NCI-H1048 (cell line): ENCODE data around the gene CCDC88C.

Experiments
- DNase-seq: peaks from one replicate; lab custom pipeline; 2025; lab: John Stamatoyannopoulos, UW

The CCDC88C gene

DNA sequence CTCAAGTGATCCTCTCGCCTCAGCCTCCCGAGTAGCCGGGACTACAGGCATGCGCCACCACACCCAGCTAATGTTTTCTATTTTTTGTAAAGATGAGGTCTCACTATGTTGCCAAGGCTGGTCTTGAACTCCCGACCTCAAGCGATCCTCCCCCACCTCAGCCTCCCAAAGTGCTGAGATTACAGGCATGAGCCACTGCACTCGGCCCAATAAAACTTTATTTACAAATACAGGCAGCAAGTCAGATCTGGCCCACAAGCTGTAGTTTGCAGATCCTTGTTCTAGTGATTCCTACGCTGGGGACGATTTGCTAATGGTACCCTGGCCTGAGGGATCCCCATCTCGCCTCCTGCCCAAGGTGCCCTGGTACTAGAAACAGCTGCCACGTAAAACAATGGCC, 74.6 kb downstream of the CCDC88C start:
- no peak for DNase-seq

- no peak for DNase-seq
These were observed 75.3 kb downstream of the CCDC88C start for GRCh38 chr14:91342206-91342760.

- no peak for DNase-seq
These were observed 75.9 kb downstream of the CCDC88C start for GRCh38 chr14:91341751-91342154.

GRCh38 chr14:91341334-91341733, 76.3 kb downstream of the CCDC88C start:
- no peak for DNase-seq

DNA sequence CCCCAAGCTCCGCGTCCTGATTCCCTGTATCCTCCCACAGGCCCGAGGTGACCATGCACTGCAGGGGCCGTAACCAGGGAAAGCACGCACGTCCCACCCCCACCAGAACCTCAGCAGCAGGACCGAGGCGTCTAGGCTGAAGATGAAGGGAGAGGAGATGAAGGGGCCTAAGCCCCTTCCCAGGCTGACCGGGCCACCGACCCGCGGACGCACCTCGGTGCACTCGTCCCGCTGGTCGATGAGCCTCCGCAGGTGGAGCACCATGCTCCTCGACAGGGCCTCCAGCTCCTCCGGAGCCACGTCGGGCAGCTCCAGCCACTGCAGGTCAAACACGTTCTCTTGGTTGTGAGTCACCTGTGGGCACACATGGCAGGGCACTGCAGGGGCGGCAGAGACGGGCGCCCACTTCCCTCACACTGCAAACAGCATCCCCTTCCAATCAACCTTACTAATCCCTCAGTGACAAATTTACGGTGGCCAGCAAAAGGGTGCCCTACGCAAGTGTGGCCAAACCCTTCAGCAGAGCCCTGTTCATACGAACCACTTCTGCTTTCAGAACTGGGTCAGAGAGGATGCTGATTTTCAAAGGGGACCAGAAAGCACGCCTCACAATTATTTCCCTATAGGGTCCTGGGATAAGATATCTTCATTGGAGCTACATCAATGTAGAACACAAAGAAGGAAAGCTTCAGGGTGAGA, 77.8 kb downstream of the CCDC88C start:
- DNase-seq = no peak

DNA sequence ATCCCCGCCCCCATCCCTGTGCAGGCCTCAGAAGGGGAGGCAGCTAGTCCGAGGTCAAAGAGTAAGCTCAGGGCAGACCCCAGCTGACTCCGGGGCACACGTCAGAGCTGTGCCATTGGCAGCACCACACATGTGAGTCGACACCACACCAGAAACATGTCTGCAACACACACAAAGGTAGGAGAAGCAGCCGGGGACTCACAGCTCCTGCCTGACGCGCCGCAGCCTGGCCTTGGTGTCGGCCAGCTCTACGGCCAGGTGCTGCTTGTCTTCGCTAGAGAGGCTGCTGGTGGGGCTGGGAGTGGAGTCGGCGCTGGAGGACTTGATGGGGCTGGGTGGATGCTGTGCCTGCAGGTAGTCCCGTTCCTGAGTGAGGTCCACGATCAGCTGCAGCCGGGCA, 78.5 kb downstream of the CCDC88C start:
- no peak for DNase-seq

DNA sequence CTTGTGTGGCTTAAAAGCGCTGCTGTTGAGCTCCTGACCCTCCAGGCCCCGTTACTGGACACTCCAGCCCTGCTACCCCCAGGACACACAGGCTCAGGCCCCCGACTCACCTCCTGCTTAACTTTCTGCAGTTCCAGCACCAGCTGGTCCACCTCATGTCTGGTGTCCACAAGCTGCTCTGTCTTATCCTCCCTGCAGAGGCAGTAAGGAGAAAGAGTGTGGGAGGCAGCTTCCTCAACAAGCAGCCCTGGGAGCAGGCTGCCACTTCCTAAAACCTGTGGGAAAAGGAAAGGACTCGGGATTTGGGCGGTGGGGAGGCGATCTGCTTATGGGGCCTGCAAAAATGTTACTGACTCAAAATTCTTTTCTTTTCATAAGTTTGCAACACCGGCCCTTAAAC, 79.2 kb downstream of the CCDC88C start:
- no peak for DNase-seq

DNA sequence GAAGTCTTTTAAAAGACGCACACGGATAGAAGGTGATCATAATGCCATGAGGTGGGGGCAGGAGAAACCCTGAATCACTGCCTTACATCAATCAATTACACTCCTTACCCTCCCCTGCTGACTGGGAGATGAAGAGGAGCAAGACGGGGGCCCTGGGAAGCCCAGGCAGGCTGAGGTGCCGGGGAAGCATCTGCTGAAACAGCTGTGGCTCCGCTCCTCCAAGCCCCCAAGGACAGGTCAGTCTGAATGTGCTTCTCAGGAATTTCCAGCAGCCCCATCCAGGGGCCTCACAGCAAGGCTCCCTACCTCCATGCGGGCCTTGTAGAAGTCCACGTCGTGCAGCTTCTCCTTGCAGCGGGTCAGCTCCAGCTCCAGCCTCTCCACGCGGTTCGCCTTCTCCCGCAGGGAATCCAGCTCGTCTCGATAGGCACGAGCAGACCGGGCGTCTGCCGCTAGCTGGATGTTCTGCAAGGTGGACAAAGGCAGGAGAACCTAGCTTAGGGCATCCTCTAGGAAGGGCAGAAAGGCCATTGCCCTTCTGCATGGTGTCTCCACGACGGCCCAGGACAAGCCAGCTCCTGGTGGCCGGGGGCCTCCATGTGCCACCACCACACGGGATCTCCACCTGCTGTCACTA, 79.8 kb downstream of the CCDC88C start:
- no peak for DNase-seq

GRCh38 chr14:91336093-91336450, 81.5 kb downstream of the CCDC88C start:
- no peak for DNase-seq

DNA sequence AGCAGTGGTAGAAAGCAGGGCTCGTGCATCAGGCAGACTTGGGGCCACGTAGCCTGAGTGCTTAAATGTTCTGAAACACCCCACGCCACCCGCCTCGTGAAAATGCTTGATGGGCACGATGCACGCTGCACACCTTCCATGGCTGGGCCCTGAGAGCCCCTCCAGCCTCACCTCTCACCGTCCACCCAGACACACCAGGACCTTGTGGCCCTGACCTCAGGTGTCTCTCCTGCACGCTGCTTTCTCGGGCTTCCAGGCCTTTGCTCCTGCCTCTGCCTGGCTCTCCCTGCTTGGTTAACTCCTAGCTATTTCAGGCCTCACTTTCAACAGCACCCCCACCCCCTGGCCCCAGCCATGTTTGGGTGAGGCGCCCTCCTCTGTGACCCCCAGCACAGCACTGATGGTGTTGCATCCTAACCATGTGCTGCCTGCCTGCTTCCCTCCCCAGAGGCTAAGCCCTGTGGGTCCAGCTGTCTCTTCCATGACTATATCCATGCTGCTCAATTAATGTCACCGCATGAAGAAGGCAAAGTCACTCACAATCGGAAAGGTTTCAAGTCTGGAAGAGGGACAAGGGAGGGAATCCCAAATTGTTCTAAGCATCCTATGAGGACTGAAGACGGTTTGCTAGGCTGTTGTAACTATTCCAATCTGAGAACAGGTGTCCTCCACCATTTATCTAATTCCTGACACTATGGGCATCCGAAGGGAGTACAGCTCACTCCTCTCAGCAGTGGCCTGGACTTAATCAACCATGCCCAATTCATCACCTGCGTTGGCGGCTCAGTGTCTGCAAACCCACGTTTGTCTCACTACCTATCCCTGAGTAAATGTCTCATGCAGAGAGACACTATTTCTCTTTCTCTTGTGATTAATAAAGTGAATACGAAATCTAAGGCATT, 82.2 kb downstream of the CCDC88C start:
- no peak for DNase-seq

- no peak for DNase-seq
These were observed 84.0 kb downstream of the CCDC88C start for GRCh38 chr14:91333650-91334039.

DNA sequence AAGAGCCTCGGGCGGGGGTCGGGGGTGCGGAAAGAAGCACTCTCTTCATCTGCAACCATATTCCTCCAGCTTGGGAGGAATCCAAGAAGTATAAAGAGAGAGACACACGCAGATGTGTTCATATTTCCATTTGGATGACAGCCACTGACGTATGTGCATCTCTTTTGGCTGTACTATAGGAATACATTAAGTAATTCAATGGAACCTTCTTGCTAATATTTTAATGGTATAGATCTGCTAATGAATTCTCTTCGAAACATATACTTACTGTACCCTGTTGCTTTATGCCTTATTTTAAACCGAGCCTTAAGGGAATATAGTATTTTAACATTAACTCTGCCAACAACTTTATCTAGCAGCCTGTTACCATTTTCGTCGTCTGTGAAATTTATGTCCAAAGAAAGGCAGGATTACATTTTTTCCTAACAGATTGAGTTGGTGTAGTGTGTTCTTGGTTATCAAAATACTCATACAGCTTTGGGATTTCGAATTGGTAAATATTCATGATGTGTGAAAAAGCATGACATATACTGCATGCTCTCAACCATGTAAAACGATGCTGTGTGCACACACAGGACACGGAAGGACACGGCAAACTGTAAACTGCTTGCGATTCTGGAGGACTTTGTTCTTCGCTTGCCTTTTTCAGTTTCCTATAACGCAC, 84.5 kb downstream of the CCDC88C start:
- no peak for DNase-seq

DNA sequence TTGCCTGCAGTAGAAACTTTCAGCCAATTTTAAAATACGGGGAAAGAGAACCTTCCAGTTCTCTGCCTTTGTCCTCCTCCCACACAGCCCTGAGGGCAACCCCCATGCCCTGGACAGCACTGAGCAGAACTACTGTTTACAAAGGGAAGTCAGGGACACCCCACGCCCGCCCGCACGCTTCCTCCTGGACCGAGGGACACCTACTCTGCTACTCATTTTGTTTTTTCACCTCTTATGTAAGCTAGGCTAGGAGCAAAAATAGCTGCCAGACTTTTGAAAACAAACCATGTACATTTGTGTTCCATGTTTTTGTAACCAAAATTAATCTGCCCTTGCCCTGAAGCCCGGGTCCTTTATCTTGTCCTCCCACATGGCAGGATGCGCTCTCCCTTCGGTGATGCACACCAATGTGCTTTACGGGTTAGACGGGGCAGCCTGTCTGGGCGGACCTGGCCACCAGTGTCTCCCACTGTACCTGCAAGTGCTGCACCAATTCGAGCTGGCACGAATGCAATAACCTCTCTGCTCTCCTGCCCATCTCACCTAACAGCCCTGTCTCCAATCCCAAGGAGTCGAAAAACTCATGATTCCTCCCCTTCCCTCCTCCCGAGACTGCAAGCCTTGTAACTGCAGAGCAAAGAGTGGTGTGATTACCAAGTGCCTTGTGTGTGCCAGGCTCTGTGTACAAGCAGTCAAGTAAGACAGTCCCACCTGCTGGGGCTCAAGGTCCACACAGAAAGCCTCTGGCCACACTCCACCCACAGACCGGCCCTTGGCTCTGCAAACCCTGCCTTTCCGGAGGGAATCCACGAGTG, 85.2 kb downstream of the CCDC88C start:
- no peak for DNase-seq

DNA sequence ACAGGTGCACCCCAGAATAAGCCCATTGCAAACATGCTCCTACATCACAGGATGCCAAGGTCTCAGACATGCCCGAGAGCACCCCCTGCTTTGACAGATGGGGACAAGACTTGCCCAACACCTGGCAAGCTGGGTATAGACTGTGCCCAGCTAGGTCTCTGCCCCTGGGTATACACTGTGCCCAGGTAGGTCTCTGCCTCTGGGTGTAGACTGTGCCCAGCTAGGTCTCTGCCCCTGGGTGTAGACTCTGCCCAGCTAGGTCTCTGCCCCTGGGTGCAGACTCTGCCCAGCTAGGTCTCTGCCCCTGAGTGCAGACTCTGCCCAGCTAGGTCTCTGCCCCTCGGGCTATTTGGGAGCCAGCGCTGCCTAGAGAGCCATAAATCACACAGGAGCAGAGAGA, 85.9 kb downstream of the CCDC88C start:
- DNase-seq = no peak

GRCh38 chr14:91330856-91331255, 86.8 kb downstream of the CCDC88C start:
- DNase-seq = no peak

DNA sequence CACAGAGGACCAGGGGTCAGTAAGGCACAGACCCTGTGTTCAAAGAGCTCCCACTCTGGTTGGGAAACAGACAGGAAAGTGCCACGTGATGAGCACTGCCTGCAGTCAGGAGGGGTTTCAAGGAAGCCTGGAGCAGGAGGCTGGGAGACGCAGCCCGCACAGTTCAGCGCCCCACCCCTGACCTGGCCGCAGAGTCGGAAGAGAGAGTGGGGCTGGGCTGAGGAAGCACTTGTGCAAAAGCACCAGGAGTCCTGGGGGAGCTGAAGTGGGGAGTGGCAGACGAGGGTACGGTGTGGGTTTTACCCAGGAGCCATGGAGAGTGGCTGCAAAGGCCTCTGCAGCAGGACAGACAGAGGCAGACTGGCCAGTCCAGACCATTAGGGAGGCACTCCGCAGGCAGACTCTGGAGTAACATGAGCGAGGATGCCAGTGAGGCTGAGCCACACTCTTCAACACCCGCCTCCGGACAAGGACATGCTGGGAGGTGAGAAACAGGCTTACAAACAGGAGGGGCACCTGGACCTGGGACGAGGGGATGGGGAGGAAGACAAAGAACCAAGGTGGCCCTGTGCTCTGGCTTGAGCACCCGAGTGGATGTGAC, 87.4 kb downstream of the CCDC88C start:
- DNase-seq = no peak

DNA sequence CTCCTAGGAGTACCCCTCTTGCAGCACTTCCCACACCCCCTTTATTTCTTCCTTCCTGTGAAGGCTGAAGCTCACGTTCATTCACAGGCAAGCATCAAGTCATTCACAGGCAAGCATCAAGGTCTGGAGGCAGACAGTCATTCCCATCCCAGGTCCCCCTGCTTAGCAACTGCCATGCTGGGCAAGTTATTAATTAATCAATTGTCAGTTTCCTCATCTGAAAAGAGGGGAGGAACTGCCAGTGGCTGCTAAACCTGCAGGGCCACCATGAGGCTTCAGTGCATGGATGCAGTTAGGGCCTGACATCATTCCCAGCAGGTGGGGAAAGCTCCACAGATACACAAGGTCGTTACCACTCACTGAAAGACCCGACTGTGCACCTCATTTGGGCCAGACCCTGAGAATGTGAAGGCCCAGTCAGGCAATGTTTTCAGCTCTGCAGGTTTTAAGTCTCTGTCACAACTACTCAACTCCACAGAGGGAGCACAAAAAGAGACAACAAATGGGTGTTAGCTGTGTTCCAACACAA, 88.1 kb downstream of the CCDC88C start:
- DNase-seq = no peak

GRCh38 chr14:91328313-91329050, 89.1 kb downstream of the CCDC88C start:
- no peak for DNase-seq

GRCh38 chr14:91327661-91328312, 89.8 kb downstream of the CCDC88C start:
- no peak for DNase-seq
